Effector memory CD8-positive, alpha-beta T cell (primary cell): Measurements from ENCODE around the gene CTRB1.
"Not testable (repeated sequence)": the region's sequence is repeated elsewhere in the genome, so short reads cannot be mapped to it uniquely, and the experiment has no call there.

Experiments
- ATAC-seq: fragments of 150-1000 bp; cut with Tn5 transposase; replicated peaks from 2 replicates; pipeline ENCODE4 v1.10.0; 2021; ENCODE audit warnings: mild to moderate bottlenecking, moderate library complexity
- DNase-seq, 3 experiments: peaks; one replicate each; pipeline ENCODE4 v3.0.0; 2021
- H3K27ac Mint-ChIP-seq, 2 donors: one replicate each; pipeline ENCODE4 v1.8.0; 2022; ENCODE audit warnings: mild to moderate bottlenecking in 2 of 2, mixed read lengths in 2 of 2, moderate library complexity in 2 of 2
- H3K27me3 Mint-ChIP-seq, 2 donors: one replicate each; pipeline ENCODE4 v1.8.0; 2022; ENCODE audit warnings: mixed read lengths in 2 of 2
- H3K36me3 Mint-ChIP-seq: one replicate; pipeline ENCODE4 v1.8.0; 2022; ENCODE audit warnings: mild to moderate bottlenecking, moderate library complexity, mixed read lengths; ENCODE audit not compliant: insufficient read depth
- H3K4me1 Mint-ChIP-seq, 2 donors: one replicate each; pipeline ENCODE4 v1.8.0; 2022; ENCODE audit warnings: low read depth in 2 of 2, mixed read lengths in 2 of 2
- H3K4me3 Mint-ChIP-seq, 2 donors: one replicate each; pipeline ENCODE4 v1.8.0; 2022; ENCODE audit warnings: mild to moderate bottlenecking in 2 of 2, mixed read lengths in 2 of 2, moderate library complexity in 2 of 2
- H3K9me3 Mint-ChIP-seq, 2 donors: one replicate each; pipeline ENCODE4 v1.8.0; 2022; ENCODE audit warnings: mixed read lengths in 2 of 2

CTRB1 gene

GRCh38 chr16:75263291-75263962, 44.6 kb downstream of the CTRB1 start:
- Mint-ChIP-seq H3K27me3 (peaks cover 43 to 66% of the 10 kb centered on the region in 2 donors), H3K4me1 (peaks cover 0 to 6% of the 10 kb centered on the region in 2 donors), H3K36me3 (no peaks in the 10 kb centered on the region), H3K9me3 (no peaks in the 10 kb centered on the region), H3K4me3 (no peak overlapping the region), H3K27ac (no peak overlapping the region)
- DNase-seq, result no peak
- ATAC-seq, result no peak

- no peaks in the 10 kb centered on the region for H3K36me3 Mint-ChIP-seq
- H3K9me3 Mint-ChIP-seq, result no peaks in the 10 kb centered on the region
- peaks cover 43 to 63% of the 10 kb centered on the region in 2 donors for H3K27me3 Mint-ChIP-seq
- H3K4me3 Mint-ChIP-seq, result peak overlapping the region; percentile 51 to 71
- ATAC-seq, result no peak
- no peak overlapping the region for H3K27ac Mint-ChIP-seq
- peaks cover 0 to 6% of the 10 kb centered on the region in 2 donors for H3K4me1 Mint-ChIP-seq
- DNase-seq, result no peak
These were observed 45.2 kb downstream of the CTRB1 start for GRCh38 chr16:75263963-75264445.

- peak overlapping the region; percentile 51 to 71 for H3K4me3 Mint-ChIP-seq
- DNase-seq, result no peak
- H3K36me3 Mint-ChIP-seq, result no peaks in the 10 kb centered on the region
- H3K27ac Mint-ChIP-seq, result peak overlapping the region in 1 of 2 donors; percentile 46
- H3K4me1 Mint-ChIP-seq, result peaks cover 0 to 6% of the 10 kb centered on the region in 2 donors
- H3K27me3 Mint-ChIP-seq, result peaks cover 43 to 63% of the 10 kb centered on the region in 2 donors
- ATAC-seq, result no peak
- H3K9me3 Mint-ChIP-seq, result no peaks in the 10 kb centered on the region
These were observed 45.7 kb downstream of the CTRB1 start for GRCh38 chr16:75264457-75264998.

GRCh38 chr16:75264999-75265910, 46.5 kb downstream of the CTRB1 start:
- peaks cover 43 to 63% of the 10 kb centered on the region in 2 donors for H3K27me3 Mint-ChIP-seq
- ATAC-seq (no peak), DNase-seq (no peak)
- no peaks in the 10 kb centered on the region for H3K36me3 Mint-ChIP-seq
- H3K27ac Mint-ChIP-seq, result peak overlapping the region in 1 of 2 donors; percentile 46
- H3K4me3 Mint-ChIP-seq, result peak overlapping the region; percentile 51 to 71
- peaks cover 0 to 6% of the 10 kb centered on the region in 2 donors for H3K4me1 Mint-ChIP-seq
- no peaks in the 10 kb centered on the region for H3K9me3 Mint-ChIP-seq

- ATAC-seq (no peak), DNase-seq (no peak)
- Mint-ChIP-seq H3K27me3 (peaks cover 45 to 62% of the 10 kb centered on the region in 2 donors), H3K27ac (peak overlapping the region in 1 of 2 donors; percentile 57), H3K4me3 (peak overlapping the region; percentile 71 to 76), H3K9me3 (no peaks in the 10 kb centered on the region), H3K36me3 (no peaks in the 10 kb centered on the region), H3K4me1 (peaks cover 0 to 6% of the 10 kb centered on the region in 2 donors)
These were observed 47.3 kb downstream of the CTRB1 start for GRCh38 chr16:75265911-75266701.

GRCh38 chr16:75266738-75267630, 48.2 kb downstream of the CTRB1 start:
- peak overlapping the region; percentile 71 to 76 for H3K4me3 Mint-ChIP-seq
- peaks cover 0 to 6% of the 10 kb centered on the region in 2 donors for H3K4me1 Mint-ChIP-seq
- H3K9me3 Mint-ChIP-seq, result no peaks in the 10 kb centered on the region
- peaks cover 44 to 53% of the 10 kb centered on the region in 2 donors for H3K27me3 Mint-ChIP-seq
- H3K27ac Mint-ChIP-seq, result peak overlapping the region in 1 of 2 donors; percentile 57
- H3K36me3 Mint-ChIP-seq, result no peaks in the 10 kb centered on the region
- DNase-seq (no peak), ATAC-seq (no peak)

- Mint-ChIP-seq H3K27ac (no peak overlapping the region), H3K4me1 (peaks cover 0 to 4% of the 10 kb centered on the region in 2 donors), H3K27me3 (peaks cover 40 to 51% of the 10 kb centered on the region in 2 donors), H3K9me3 (no peaks in the 10 kb centered on the region), H3K36me3 (no peaks in the 10 kb centered on the region), H3K4me3 (no peak overlapping the region)
- DNase-seq (no peak), ATAC-seq (no peak)
These were observed 49.0 kb downstream of the CTRB1 start for GRCh38 chr16:75267631-75268264.

GRCh38 chr16:75269358-75269757, 50.6 kb downstream of the CTRB1 start:
- H3K27me3 Mint-ChIP-seq, result peaks cover 26 to 50% of the 10 kb centered on the region in 2 donors

GRCh38 chr16:75271441-75272096, 52.8 kb downstream of the CTRB1 start:
- Mint-ChIP-seq H3K9me3 (no peaks in the 10 kb centered on the region), H3K36me3 (no peaks in the 10 kb centered on the region), H3K27ac (no peak overlapping the region), H3K4me3 (no peak overlapping the region), H3K4me1 (peaks cover 4 to 5% of the 10 kb centered on the region in 2 donors), H3K27me3 (peaks cover 24 to 44% of the 10 kb centered on the region in 2 donors)
- ATAC-seq (no peak), DNase-seq (no peak)

More at GRCh38 chr16:75269358-75269757, 50.6 kb downstream of the CTRB1 start:
- not testable (repeated sequence) for H3K36me3 Mint-ChIP-seq, ATAC-seq, H3K27ac Mint-ChIP-seq, H3K9me3 Mint-ChIP-seq, DNase-seq, H3K4me3 Mint-ChIP-seq, H3K4me1 Mint-ChIP-seq

GRCh38 chr16:75272097-75272551, 53.3 kb downstream of the CTRB1 start:
- ATAC-seq (no peak), DNase-seq (no peak)
- Mint-ChIP-seq H3K4me3 (no peak overlapping the region), H3K9me3 (no peaks in the 10 kb centered on the region), H3K4me1 (peaks cover 4 to 5% of the 10 kb centered on the region in 2 donors), H3K27ac (no peak overlapping the region), H3K36me3 (no peaks in the 10 kb centered on the region), H3K27me3 (peaks cover 20 to 40% of the 10 kb centered on the region in 2 donors)

GRCh38 chr16:75272629-75273028, 53.8 kb downstream of the CTRB1 start:
- ATAC-seq, H3K4me3 Mint-ChIP-seq, H3K36me3 Mint-ChIP-seq, H3K4me1 Mint-ChIP-seq, H3K9me3 Mint-ChIP-seq, DNase-seq, H3K27ac Mint-ChIP-seq: not testable (repeated sequence)
- peaks cover 20 to 40% of the 10 kb centered on the region in 2 donors for H3K27me3 Mint-ChIP-seq
